Measurements from ENCODE around the gene A3GALT2.

DNA sequence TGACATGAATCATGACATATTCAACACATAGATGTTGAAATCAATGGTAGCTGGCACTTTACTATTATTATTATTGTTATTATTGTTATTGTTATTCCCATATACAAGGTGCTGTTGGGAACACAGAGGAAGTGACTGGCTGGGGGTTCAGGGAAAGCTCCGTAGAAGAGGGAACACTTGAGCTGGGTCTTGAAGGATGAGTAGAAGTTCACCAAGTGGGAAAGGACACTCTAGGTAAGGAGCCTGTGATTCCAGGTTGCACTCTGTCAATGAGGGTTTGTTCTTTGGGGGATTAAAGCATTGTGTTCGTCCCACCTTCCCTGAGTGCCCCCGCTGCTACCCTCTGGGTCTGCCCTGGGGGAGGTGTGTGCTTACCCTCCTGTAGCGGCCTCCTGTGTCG, 50.5 kb downstream of the A3GALT2 start:
- TF ChIP-seq L3MBTL2 (conservative IDR thresholded peaks at IDR 0.05) (no peak), HDGF (IDR thresholded peaks at IDR 0.05; ENCODE audit: borderline replicate concordance) (no peak), FOXA1 (IDR thresholded peaks at IDR 0.05) (no peak)

All from HEK293T (cell line).